ENCODE results near the gene OSBPL6.
A peak's percentile ranks its signal among the peaks of the same experiment; 100 is the strongest.

Gene OSBPL6

GRCh38 chr2:178277741-178278197 is 83.5 kb downstream of the OSBPL6 start:
- H3K4me1 ChIP-seq, result peaks cover 8% of the 10 kb centered on the region
- no peaks in the 10 kb centered on the region for H3K36me3 ChIP-seq (ENCODE audit: control insufficient read depth, insufficient read depth, low read length)
- peak overlapping the region; percentile 12 for H3K4me2 ChIP-seq (ENCODE audit: low read length)
- no peaks in the 10 kb centered on the region for H3K79me2 ChIP-seq
- no peaks in the 10 kb centered on the region for H3K27me3 ChIP-seq (ENCODE audit: control insufficient read depth, insufficient read depth, low read length)
- H2AFZ ChIP-seq, result peak overlapping the region; percentile 70
- H3K9me3 ChIP-seq (ENCODE audit: control insufficient read depth, low read length), result no peaks in the 10 kb centered on the region
- no peak overlapping the region for H3K9ac ChIP-seq
- no peak overlapping the region for H3K4me3 ChIP-seq (ENCODE audit: low read depth, low read length)
- H3K27ac ChIP-seq, result peak overlapping the region; percentile 34
- no peak for TF ChIP-seq CTCF (IDR thresholded peaks at IDR 0.05)

DNA sequence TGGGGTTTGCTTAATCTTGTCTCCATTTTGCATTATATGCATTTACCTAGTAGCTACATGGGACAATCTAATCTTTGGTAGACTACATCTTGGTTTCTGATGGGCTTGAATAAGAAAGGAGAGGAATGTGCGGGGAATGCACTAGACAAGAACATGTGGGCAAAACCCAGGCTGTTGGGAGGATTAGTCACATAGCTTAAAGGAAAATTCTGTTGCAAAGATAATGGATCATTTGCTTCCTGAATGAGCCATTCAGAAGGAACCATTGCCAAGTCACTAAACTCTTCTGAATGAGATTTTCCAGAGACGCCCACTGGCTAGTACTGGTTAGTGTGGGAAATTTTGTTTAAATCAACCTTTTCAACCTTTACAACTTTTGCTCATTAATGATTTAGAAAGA is 84.8 kb downstream of the OSBPL6 start:
- H3K9ac ChIP-seq, result no peak overlapping the region
- no peak for TF ChIP-seq CTCF (IDR thresholded peaks at IDR 0.05)

DNA sequence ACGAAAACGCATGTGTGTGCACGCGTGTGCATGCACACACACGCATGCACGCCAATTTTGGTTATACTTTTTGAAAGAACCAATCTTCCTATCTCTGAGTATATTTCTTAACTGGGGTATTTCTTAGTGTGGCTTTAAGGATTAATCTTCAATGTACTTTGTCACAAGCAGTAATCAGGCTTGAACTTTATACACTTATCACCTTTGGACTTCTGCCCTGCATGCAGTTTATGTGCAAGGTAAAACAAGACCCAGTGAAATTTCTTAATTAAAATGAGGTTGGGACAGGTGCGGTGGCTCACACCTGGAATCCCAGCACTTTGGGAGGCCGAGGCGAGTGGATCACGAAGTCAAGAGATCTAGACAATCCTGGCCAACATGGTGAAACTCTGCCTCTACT is 85.3 kb downstream of the OSBPL6 start:
- no peak overlapping the region for H3K9ac ChIP-seq
- H2AFZ ChIP-seq, result no peak overlapping the region
- no peak overlapping the region for H3K4me2 ChIP-seq (ENCODE audit: low read length)
- H3K27me3 ChIP-seq (ENCODE audit: control insufficient read depth, insufficient read depth, low read length), result no peaks in the 10 kb centered on the region
- no peak for TF ChIP-seq CTCF (IDR thresholded peaks at IDR 0.05)
- no peaks in the 10 kb centered on the region for H3K9me3 ChIP-seq (ENCODE audit: control insufficient read depth, low read length)
- H3K79me2 ChIP-seq, result no peaks in the 10 kb centered on the region
- no peaks in the 10 kb centered on the region for H3K36me3 ChIP-seq (ENCODE audit: control insufficient read depth, insufficient read depth, low read length)
- no peak overlapping the region for H3K27ac ChIP-seq
- H3K4me3 ChIP-seq (ENCODE audit: low read depth, low read length), result no peak overlapping the region
- H3K4me1 ChIP-seq, result peaks cover 8% of the 10 kb centered on the region

More for the DNA sequence above, 84.8 kb downstream of the OSBPL6 start:
- H3K79me2 ChIP-seq, result no peaks in the 10 kb centered on the region
- no peaks in the 10 kb centered on the region for H3K36me3 ChIP-seq (ENCODE audit: control insufficient read depth, insufficient read depth, low read length)
- no peak overlapping the region for H3K27ac ChIP-seq
- H2AFZ ChIP-seq, result no peak overlapping the region
- peaks cover 8% of the 10 kb centered on the region for H3K4me1 ChIP-seq
- H3K9me3 ChIP-seq (ENCODE audit: control insufficient read depth, low read length), result no peaks in the 10 kb centered on the region
- H3K27me3 ChIP-seq (ENCODE audit: control insufficient read depth, insufficient read depth, low read length), result no peaks in the 10 kb centered on the region
- H3K4me2 ChIP-seq (ENCODE audit: low read length), result no peak overlapping the region
- no peak overlapping the region for H3K4me3 ChIP-seq (ENCODE audit: low read depth, low read length)

DNA sequence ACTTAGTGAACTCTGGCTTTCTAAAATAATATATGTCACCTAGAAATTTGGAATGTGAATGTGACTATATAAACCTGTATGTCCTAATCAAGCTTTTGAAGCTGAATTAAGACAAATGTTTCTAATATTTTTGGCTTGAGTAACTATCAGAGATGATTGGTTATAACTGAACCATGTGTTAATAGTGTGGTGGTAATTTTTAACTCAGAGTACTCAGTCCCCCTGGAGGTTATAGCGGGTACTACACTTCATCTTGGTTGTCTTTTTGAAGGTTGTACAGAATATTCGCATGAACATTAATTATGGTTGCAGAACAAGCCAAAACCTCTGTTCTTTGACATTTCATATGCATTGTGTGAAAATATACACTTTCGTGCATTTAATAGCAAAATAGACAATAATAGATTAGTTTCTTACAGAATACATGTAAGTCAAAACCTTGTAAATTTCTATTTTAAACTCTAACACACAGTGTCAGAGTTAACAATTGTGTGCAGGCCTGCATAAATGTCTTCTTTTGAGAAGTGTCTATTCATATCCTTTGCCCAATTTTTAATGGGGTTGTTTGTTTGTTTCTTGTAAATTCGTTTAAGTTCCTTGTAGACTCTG is 86.0 kb downstream of the OSBPL6 start:
- no peaks in the 10 kb centered on the region for H3K9me3 ChIP-seq (ENCODE audit: control insufficient read depth, low read length)
- peak; percentile 89 for TF ChIP-seq CTCF (IDR thresholded peaks at IDR 0.05)
- H3K79me2 ChIP-seq, result no peaks in the 10 kb centered on the region
- H3K4me3 ChIP-seq (ENCODE audit: low read depth, low read length), result no peak overlapping the region
- H3K36me3 ChIP-seq (ENCODE audit: control insufficient read depth, insufficient read depth, low read length), result no peaks in the 10 kb centered on the region
- peaks cover 8% of the 10 kb centered on the region for H3K4me1 ChIP-seq
- H3K27me3 ChIP-seq (ENCODE audit: control insufficient read depth, insufficient read depth, low read length), result no peaks in the 10 kb centered on the region
- H2AFZ ChIP-seq, result no peak overlapping the region
- no peak overlapping the region for H3K9ac ChIP-seq
- no peak overlapping the region for H3K27ac ChIP-seq
- no peak overlapping the region for H3K4me2 ChIP-seq (ENCODE audit: low read length)

Data from parathyroid adenoma (tissue), 2 donors.